ENCODE measurements around the gene NAALADL2.

DNA sequence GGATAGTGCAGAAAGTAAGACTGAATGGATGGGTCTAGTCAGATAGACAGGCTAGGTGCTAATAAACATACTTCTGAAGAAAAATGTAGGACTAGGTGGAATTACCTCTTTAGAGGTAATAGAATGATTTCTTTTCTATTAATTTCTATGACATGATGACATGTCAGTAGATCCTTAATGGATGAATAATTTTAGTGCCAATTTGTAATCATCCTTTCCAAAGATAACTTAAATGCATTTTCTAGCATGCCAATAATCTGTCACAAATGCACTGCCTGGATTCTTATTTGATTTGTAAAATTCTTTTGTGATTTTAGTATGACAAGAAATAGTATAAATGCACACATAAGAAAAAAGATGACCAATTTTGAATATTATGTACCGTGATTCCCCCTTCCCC lies 356.7 kb downstream of the NAALADL2 start:
- no peak for TF ChIP-seq POLR2A (IDR thresholded peaks at IDR 0.05)
- TF ChIP-seq, protein P1, sequence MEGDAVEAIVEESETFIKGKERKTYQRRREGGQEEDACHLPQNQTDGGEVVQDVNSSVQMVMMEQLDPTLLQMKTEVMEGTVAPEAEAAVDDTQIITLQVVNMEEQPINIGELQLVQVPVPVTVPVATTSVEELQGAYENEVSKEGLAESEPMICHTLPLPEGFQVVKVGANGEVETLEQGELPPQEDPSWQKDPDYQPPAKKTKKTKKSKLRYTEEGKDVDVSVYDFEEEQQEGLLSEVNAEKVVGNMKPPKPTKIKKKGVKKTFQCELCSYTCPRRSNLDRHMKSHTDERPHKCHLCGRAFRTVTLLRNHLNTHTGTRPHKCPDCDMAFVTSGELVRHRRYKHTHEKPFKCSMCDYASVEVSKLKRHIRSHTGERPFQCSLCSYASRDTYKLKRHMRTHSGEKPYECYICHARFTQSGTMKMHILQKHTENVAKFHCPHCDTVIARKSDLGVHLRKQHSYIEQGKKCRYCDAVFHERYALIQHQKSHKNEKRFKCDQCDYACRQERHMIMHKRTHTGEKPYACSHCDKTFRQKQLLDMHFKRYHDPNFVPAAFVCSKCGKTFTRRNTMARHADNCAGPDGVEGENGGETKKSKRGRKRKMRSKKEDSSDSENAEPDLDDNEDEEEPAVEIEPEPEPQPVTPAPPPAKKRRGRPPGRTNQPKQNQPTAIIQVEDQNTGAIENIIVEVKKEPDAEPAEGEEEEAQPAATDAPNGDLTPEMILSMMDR (IDR thresholded peaks at IDR 0.05): no peak
